Lower leg skin (tissue), 4 donors: ENCODE results near the gene CA10. TPM values are rescaled to one million over a fixed set of nuclear protein-coding genes. Genes with fewer than 3 reads are reported as not detected.

Experiments
- DNase-seq, 2 donors: peaks; one replicate each; pipeline ENCODE4 v3.0.0-alpha.2; 2019; ENCODE audit warnings: low spot score in 2 of 2
- H3K4me3 ChIP-seq: fragments of 200-600 bp; sonication (generic); 2 replicates; pipeline ENCODE4 v1.5.1; 2017; ENCODE audit warnings: mild to moderate bottlenecking, low read depth; ENCODE audit not compliant: poor library complexity, severe bottlenecking
- CTCF ChIP-seq, 3 donors: fragments of 450-650 bp; IDR thresholded peaks; one replicate each; pipeline ENCODE4 v1.5.1; 2016; ENCODE audit warnings: antibody characterized with exemption in 3 of 3, mild to moderate bottlenecking in 3 of 3, moderate library complexity in 2 of 3
- POLR2A ChIP-seq, 2 donors: fragments of 450-650 bp; IDR thresholded peaks; one replicate each; pipeline ENCODE4 v1.6.1; 2016 to 2017; ENCODE audit warnings: antibody characterized with exemption in 2 of 2, mild to moderate bottlenecking in 1 of 2, moderate library complexity in 1 of 2
- WGBS, 2 donors: methylation state at CpG; one replicate each; pipeline ENCODE4 v1.1.5; 2018; 5-methylcytosine and 5-hydroxymethylcytosine counted together
- intact Hi-C: fragments of 100-400 bp; cut with DNase I; formaldehyde crosslinking; loops from one replicate; pipeline ENCODE4 v1.15.0; 2023; ENCODE audit warnings: low total_unique reads
- total RNA-seq, 4 donors: library from RNA; depleted of rRNA; stranded (reverse); fragments of >200 nt; gene quantifications; one replicate each; pipeline ENCODE4 v1.1.0, GENCODE V29; 2016

The CA10 gene
- total RNA-seq, 4 donors from 2014 or later = not detected

- no peak for TF ChIP-seq POLR2A (IDR thresholded peaks at IDR 0.05)
- no peak for TF ChIP-seq CTCF (IDR thresholded peaks at IDR 0.05)
- intact Hi-C loops = no loop called here
- WGBS, 2 donors = 56 to 71% methylated on average over 1 of the region's 1 CpG
- H3K4me3 ChIP-seq = no peak overlapping the region
- no peak for DNase-seq
Observed at GRCh38 chr17:51627779-51628178, 530.7 kb downstream of the CA10 start.

GRCh38 chr17:51618476-51618875, 540.0 kb downstream of the CA10 start:
- intact Hi-C loops = no loop called here

GRCh38 chr17:51617986-51618385, 540.5 kb downstream of the CA10 start:
- TF ChIP-seq CTCF (IDR thresholded peaks at IDR 0.05) = no peak
- TF ChIP-seq POLR2A (IDR thresholded peaks at IDR 0.05) = no peak
- 89 to 90% methylated on average over 1 of the region's 1 CpG for WGBS, 2 donors
- intact Hi-C loops = no loop called here

More at GRCh38 chr17:51618476-51618875, 540.0 kb downstream of the CA10 start:
- 40 to 60% methylated on average over 1 of the region's 1 CpG for WGBS, 2 donors
- H3K4me3 ChIP-seq = no peak overlapping the region
- no peak for TF ChIP-seq CTCF (IDR thresholded peaks at IDR 0.05)
- no peak for TF ChIP-seq POLR2A (IDR thresholded peaks at IDR 0.05)
- DNase-seq = no peak

GRCh38 chr17:51613255-51613654, 545.3 kb downstream of the CA10 start:
- 82 to 93% methylated on average over 1 of the region's 1 CpG for WGBS, 2 donors
- DNase-seq = no peak
- TF ChIP-seq CTCF (IDR thresholded peaks at IDR 0.05) = no peak
- TF ChIP-seq POLR2A (IDR thresholded peaks at IDR 0.05) = no peak
- H3K4me3 ChIP-seq = no peak overlapping the region
- intact Hi-C loops = no loop called here

More at GRCh38 chr17:51617986-51618385, 540.5 kb downstream of the CA10 start:
- no peak for DNase-seq
- no peak overlapping the region for H3K4me3 ChIP-seq

- H3K4me3 ChIP-seq = no peak overlapping the region
- DNase-seq = no peak
- 89% methylated on average over 3 of the region's 3 CpGs for WGBS, 2 donors
- TF ChIP-seq POLR2A (IDR thresholded peaks at IDR 0.05) = no peak
- no peak for TF ChIP-seq CTCF (IDR thresholded peaks at IDR 0.05)
- intact Hi-C loops = no loop called here
Observed at GRCh38 chr17:51612692-51613091, 545.8 kb downstream of the CA10 start.

- TF ChIP-seq POLR2A (IDR thresholded peaks at IDR 0.05) (no peak), CTCF (IDR thresholded peaks at IDR 0.05) (no peak)
- DNase-seq = no peak
- no peak overlapping the region for H3K4me3 ChIP-seq
- 53 to 70% methylated on average over 6 of the region's 6 CpGs for WGBS, 2 donors
- intact Hi-C loops = no loop called here
Observed at GRCh38 chr17:51611585-51611984, 546.9 kb downstream of the CA10 start.
